Panc1 (cell line): ENCODE measurements around the gene CBFB.

Experiments used
- TF ChIP-seq, protein P1 (sequence below): fragments of 450-650 bp; IDR thresholded peaks from 2 replicates; pipeline ENCODE4 v1.5.1; 2017; ENCODE audit warnings: mild to moderate bottlenecking
- TF ChIP-seq, protein P2 (sequence below), 2 experiments: IDR thresholded peaks; 2 replicates each; pipeline ENCODE4 v1.6.1; 2011 to 2012; ENCODE audit warnings: low read depth in 2 of 2, control low read depth in 1 of 2, low read length in 1 of 2, mild to moderate bottlenecking in 1 of 2, moderate library complexity in 1 of 2; ENCODE audit not compliant: insufficient read depth in 1 of 2

GRCh38 chr16:67063008-67063407 is 34.1 kb downstream of the CBFB start:
- TF ChIP-seq, protein P1, sequence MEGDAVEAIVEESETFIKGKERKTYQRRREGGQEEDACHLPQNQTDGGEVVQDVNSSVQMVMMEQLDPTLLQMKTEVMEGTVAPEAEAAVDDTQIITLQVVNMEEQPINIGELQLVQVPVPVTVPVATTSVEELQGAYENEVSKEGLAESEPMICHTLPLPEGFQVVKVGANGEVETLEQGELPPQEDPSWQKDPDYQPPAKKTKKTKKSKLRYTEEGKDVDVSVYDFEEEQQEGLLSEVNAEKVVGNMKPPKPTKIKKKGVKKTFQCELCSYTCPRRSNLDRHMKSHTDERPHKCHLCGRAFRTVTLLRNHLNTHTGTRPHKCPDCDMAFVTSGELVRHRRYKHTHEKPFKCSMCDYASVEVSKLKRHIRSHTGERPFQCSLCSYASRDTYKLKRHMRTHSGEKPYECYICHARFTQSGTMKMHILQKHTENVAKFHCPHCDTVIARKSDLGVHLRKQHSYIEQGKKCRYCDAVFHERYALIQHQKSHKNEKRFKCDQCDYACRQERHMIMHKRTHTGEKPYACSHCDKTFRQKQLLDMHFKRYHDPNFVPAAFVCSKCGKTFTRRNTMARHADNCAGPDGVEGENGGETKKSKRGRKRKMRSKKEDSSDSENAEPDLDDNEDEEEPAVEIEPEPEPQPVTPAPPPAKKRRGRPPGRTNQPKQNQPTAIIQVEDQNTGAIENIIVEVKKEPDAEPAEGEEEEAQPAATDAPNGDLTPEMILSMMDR: no peak
- TF ChIP-seq, protein P2, sequence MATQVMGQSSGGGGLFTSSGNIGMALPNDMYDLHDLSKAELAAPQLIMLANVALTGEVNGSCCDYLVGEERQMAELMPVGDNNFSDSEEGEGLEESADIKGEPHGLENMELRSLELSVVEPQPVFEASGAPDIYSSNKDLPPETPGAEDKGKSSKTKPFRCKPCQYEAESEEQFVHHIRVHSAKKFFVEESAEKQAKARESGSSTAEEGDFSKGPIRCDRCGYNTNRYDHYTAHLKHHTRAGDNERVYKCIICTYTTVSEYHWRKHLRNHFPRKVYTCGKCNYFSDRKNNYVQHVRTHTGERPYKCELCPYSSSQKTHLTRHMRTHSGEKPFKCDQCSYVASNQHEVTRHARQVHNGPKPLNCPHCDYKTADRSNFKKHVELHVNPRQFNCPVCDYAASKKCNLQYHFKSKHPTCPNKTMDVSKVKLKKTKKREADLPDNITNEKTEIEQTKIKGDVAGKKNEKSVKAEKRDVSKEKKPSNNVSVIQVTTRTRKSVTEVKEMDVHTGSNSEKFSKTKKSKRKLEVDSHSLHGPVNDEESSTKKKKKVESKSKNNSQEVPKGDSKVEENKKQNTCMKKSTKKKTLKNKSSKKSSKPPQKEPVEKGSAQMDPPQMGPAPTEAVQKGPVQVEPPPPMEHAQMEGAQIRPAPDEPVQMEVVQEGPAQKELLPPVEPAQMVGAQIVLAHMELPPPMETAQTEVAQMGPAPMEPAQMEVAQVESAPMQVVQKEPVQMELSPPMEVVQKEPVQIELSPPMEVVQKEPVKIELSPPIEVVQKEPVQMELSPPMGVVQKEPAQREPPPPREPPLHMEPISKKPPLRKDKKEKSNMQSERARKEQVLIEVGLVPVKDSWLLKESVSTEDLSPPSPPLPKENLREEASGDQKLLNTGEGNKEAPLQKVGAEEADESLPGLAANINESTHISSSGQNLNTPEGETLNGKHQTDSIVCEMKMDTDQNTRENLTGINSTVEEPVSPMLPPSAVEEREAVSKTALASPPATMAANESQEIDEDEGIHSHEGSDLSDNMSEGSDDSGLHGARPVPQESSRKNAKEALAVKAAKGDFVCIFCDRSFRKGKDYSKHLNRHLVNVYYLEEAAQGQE (IDR thresholded peaks at IDR 0.05; ENCODE audit: insufficient read depth in 1 of 2, low read depth in 2 of 2, low read length in 1 of 2): no peak
